Skeletal muscle satellite cell (primary cell): Measurements from ENCODE around the gene DNAJC22.
"Not testable (repeated sequence)": the region's sequence is repeated elsewhere in the genome, so short reads cannot be mapped to it uniquely, and the experiment has no call there.

ENCODE experiments used
- H3K27me3 ChIP-seq: 2 replicates; pipeline ENCODE4 v1.7.0; 2013; ENCODE audit warnings: low read length; ENCODE audit not compliant: control insufficient read depth, insufficient read depth
- H3K36me3 ChIP-seq: 2 replicates; pipeline ENCODE4 v1.7.0; 2013; ENCODE audit warnings: mild to moderate bottlenecking, control low read depth, low read length; ENCODE audit not compliant: insufficient read depth
- H3K4me1 ChIP-seq: 2 replicates; pipeline ENCODE4 v1.7.0; 2013; ENCODE audit warnings: low read length; ENCODE audit not compliant: control insufficient read depth, insufficient read depth
- H3K4me2 ChIP-seq: 2 replicates; pipeline ENCODE4 v1.7.0; 2013; ENCODE audit warnings: mild to moderate bottlenecking, low read length
- H3K4me3 ChIP-seq: 2 replicates; pipeline ENCODE4 v1.7.0; 2013; ENCODE audit warnings: low read length
- H3K9ac ChIP-seq: 2 replicates; pipeline ENCODE4 v1.7.0; 2013; ENCODE audit warnings: mild to moderate bottlenecking, low read depth, low read length, moderate library complexity
- H3K9me3 ChIP-seq: replicated peaks from 2 replicates; pipeline ENCODE4 v1.7.0; 2013; ENCODE audit warnings: mild to moderate bottlenecking, control low read depth, low read length

DNAJC22 gene

DNA sequence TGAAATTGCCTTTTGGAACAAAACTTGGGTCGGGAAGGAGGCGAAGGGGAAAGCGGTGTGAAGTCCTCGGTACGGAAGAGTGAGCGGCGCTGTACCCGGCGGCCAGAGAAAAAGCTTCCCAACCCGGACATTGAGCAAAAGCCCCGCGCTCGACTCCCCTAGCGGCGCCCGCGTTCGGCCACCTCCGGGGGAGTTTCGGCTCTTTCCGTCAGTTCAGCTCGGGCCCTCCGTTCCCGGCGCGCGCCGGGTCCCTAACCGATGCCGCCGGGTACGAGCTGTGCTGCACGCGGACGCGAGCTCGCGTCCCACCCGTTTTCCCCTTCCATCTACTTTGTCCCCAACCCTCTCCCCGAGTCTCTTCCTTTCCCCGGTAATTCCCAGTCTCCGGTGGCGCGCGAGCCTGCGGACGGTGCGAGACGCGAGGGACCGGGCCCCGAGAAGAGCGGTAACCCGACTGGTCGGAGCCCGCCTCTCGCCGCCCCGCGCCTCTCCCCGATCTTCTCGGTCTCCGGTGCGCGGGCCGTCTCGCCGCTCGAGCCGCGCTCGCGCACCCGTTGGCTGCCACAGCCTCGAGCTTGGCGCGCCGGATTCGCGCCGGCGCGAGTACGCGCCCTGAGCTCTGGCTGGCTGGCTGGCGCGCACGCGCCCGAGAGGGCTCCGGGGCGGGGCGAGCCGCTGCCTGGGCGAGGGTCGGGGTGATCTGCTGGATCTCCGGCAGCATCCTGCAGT lies 20.1 kb downstream of the DNAJC22 start:
- peak overlapping the region; percentile 99 for H3K9ac ChIP-seq
- H3K4me2 ChIP-seq, result peak overlapping the region; percentile 86
- peaks cover 41% of the 10 kb centered on the region for H3K4me1 ChIP-seq
- no peaks in the 10 kb centered on the region for H3K9me3 ChIP-seq
- H3K36me3 ChIP-seq, result no peaks in the 10 kb centered on the region
- peak overlapping the region; percentile 76 for H3K4me3 ChIP-seq
- H3K27me3 ChIP-seq, result no peaks in the 10 kb centered on the region

- Histone ChIP-seq H3K4me3 (peak within 1 kb of the TSS; percentile 76), H3K9me3 (no peaks in the 10 kb centered on the region), H3K36me3 (peaks cover 2% of the 10 kb centered on the region), H3K9ac (peak within 1 kb of the TSS; percentile 99), H3K4me2 (peak within 1 kb of the TSS; percentile 86), H3K4me1 (peaks cover 41% of the 10 kb centered on the region), H3K27me3 (no peaks in the 10 kb centered on the region)
Measured at GRCh38 chr12:49367381-49368239, 20.9 kb downstream of the DNAJC22 start, which contains the start of gene SPATS2. SPATS2 (plus strand) TSS chr12:49367462; CDS start chr12:49461013, 93,551 bp downstream.

GRCh38 chr12:49368240-49368600 lies 21.5 kb downstream of the DNAJC22 start:
- Histone ChIP-seq H3K4me3 (peak overlapping the region; percentile 76), H3K9me3 (no peaks in the 10 kb centered on the region), H3K4me2 (peak overlapping the region; percentile 86), H3K9ac (peak overlapping the region; percentile 99), H3K36me3 (peaks cover 2% of the 10 kb centered on the region), H3K27me3 (no peaks in the 10 kb centered on the region), H3K4me1 (peaks cover 41% of the 10 kb centered on the region)

DNA sequence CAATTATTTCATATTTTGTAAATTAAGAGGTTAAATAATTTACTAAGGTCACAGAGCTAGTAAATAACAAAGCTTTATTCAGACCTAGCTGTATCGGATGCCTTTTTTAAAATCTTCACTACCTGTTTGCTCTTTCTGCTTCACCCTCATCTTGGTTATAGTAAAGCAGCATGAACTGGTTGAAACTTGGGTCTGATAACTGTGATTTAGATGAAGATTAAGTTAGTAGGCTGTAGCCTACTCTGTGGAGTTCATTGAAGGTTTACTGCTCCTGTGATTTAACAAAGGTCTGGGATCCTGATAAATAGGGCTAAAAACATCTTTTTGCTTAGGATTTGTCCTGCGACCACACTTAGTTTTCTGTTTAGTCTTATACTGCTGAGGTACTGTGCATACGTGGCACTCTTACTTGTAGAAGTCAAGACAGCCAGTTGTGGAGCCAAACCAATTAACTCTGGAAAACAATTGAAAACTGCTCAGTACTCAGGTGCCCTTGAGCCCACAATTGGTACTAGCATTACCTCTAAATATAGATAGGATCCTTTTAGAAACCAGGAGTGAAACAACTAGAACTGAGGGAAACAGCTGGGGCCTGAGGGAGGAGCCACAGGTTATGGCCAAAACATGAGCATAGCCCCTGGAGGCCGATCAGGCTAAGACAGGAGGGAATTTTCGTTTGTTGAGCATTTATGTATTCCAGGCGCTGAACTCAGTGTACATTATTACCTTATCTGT lies 22.9 kb downstream of the DNAJC22 start:
- Histone ChIP-seq H3K27me3 (no peaks in the 10 kb centered on the region), H3K9me3 (no peaks in the 10 kb centered on the region), H3K4me1 (peaks cover 38% of the 10 kb centered on the region), H3K4me3 (peak overlapping the region; percentile 76), H3K9ac (peak overlapping the region; percentile 54), H3K36me3 (peaks cover 6% of the 10 kb centered on the region), H3K4me2 (peak overlapping the region; percentile 86)

GRCh38 chr12:49370539-49370938 lies 23.9 kb downstream of the DNAJC22 start:
- no peak overlapping the region for H3K9ac ChIP-seq
- peaks cover 6% of the 10 kb centered on the region for H3K36me3 ChIP-seq
- peaks cover 28% of the 10 kb centered on the region for H3K4me1 ChIP-seq
- H3K9me3 ChIP-seq, result no peaks in the 10 kb centered on the region
- no peak overlapping the region for H3K4me2 ChIP-seq
- no peaks in the 10 kb centered on the region for H3K27me3 ChIP-seq
- H3K4me3 ChIP-seq, result no peak overlapping the region

DNA sequence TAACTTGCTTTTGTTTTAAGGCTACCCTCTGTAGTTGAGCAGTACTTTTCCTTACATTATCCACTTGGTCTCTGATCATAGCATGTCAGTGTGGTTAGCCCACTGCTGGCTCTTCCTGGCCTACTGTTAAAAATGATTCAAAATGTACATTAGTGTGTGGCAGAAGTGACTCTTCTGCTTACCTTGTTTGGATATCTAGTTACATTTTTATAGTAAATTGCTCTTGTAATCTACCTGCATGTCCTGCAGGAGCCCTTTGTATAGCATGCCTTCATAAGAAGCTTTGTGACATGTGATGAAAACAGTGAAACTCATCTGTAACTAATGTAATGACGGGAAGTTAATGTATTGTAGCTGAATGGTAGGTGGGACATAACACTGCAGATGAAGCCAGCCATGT lies 28.7 kb downstream of the DNAJC22 start:
- Histone ChIP-seq H3K36me3 (peaks cover 6% of the 10 kb centered on the region), H3K9ac (no peak overlapping the region), H3K4me3 (no peak overlapping the region)

DNA sequence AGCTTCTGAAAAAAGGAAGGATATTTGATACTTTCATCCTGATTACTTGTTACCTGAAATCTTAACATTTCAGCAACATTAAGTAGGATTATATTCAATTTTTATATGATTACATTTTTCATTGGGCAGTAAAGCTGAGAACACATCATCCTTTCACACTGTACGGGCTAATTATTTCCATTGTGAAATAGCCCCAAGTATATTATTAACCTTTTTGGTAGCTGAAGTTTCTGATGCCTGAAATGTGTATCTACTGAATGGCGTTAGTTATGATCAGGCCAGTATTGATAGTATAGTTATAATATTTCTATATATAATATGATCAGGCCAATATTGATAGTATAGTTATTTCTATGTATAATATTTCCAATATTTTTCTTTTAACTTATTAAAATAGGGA lies 30.7 kb downstream of the DNAJC22 start:
- Histone ChIP-seq H3K9ac (no peak overlapping the region), H3K27me3 (no peaks in the 10 kb centered on the region), H3K36me3 (peaks cover 4% of the 10 kb centered on the region), H3K4me1 (no peaks in the 10 kb centered on the region), H3K9me3 (no peaks in the 10 kb centered on the region), H3K4me3 (no peak overlapping the region), H3K4me2 (no peak overlapping the region)

More for the DNA sequence above, 28.7 kb downstream of the DNAJC22 start:
- H3K4me2 ChIP-seq, result no peak overlapping the region
- H3K9me3 ChIP-seq, result no peaks in the 10 kb centered on the region
- H3K4me1 ChIP-seq, result peaks cover 2% of the 10 kb centered on the region
- no peaks in the 10 kb centered on the region for H3K27me3 ChIP-seq

GRCh38 chr12:49380184-49380583 lies 33.5 kb downstream of the DNAJC22 start:
- H3K36me3 ChIP-seq, H3K4me3 ChIP-seq, H3K9me3 ChIP-seq, H3K27me3 ChIP-seq, H3K9ac ChIP-seq, H3K4me2 ChIP-seq, H3K4me1 ChIP-seq: not testable (repeated sequence)

- Histone ChIP-seq H3K4me1 (no peaks in the 10 kb centered on the region), H3K27me3 (no peaks in the 10 kb centered on the region), H3K9me3 (no peaks in the 10 kb centered on the region), H3K4me3 (no peak overlapping the region), H3K4me2 (no peak overlapping the region), H3K9ac (no peak overlapping the region), H3K36me3 (peaks cover 10% of the 10 kb centered on the region)
Measured at GRCh38 chr12:49388682-49389386, 42.1 kb downstream of the DNAJC22 start.

DNA sequence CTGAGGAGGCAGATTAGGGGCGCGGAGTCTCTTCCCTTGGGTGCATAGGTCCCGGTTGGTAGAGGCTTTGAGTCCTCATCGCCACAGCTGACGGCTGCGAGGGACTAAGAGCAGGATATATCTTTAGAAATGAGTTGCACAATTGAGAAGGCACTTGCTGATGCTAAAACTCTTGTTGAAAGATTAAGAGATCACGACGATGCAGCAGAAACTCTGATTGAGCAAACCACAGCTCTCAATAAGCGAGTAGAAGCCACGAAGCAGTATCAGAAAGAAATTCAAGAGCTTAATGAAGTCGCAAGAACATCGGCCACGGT lies 42.7 kb downstream of the DNAJC22 start:
- Histone ChIP-seq H3K27me3 (no peaks in the 10 kb centered on the region), H3K36me3 (peaks cover 10% of the 10 kb centered on the region), H3K9me3 (no peaks in the 10 kb centered on the region), H3K4me3 (no peak overlapping the region), H3K4me2 (no peak overlapping the region), H3K9ac (no peak overlapping the region), H3K4me1 (no peaks in the 10 kb centered on the region)

DNA sequence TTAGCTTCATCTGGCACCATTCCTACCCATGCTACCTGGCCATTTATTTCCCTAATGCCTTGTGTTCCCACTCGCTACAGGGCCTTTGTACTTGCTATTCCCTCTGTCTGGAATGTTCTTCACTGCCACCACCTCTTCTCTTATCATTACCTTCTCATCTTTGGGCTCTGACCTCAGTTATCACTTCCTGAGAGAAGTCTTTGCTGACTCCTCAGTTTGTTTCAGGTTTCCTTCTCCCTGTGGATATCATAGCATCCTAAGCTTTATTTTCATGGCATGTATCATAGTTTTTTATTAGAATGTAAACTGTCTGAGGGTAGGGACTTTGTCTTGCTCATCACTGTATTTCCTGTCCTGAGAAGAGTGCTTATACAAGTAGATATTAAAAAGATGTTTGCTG lies 50.3 kb downstream of the DNAJC22 start:
- Histone ChIP-seq H3K4me1 (no peaks in the 10 kb centered on the region), H3K4me3 (no peak overlapping the region), H3K36me3 (no peaks in the 10 kb centered on the region), H3K4me2 (no peak overlapping the region), H3K9me3 (no peaks in the 10 kb centered on the region), H3K27me3 (no peaks in the 10 kb centered on the region), H3K9ac (no peak overlapping the region)
